Activated naive CD8-positive, alpha-beta T cell (primary cell): ENCODE measurements around the gene FBXO2.
A peak's percentile ranks its signal among the peaks of the same experiment; 100 is the strongest.

ENCODE experiments used
- H3K27ac Mint-ChIP-seq: one replicate; pipeline ENCODE4 v1.8.0; 2021; ENCODE audit warnings: mixed read lengths
- H3K27me3 Mint-ChIP-seq: one replicate; pipeline ENCODE4 v1.8.0; 2021; ENCODE audit warnings: mixed read lengths
- H3K36me3 Mint-ChIP-seq: one replicate; pipeline ENCODE4 v1.8.0; 2021; ENCODE audit warnings: mixed read lengths
- H3K4me1 Mint-ChIP-seq: one replicate; pipeline ENCODE4 v1.8.0; 2021; ENCODE audit warnings: low read depth, mixed read lengths
- H3K4me3 Mint-ChIP-seq: one replicate; pipeline ENCODE4 v1.8.0; 2021; ENCODE audit warnings: mild to moderate bottlenecking, mixed read lengths
- H3K9me3 Mint-ChIP-seq: one replicate; pipeline ENCODE4 v1.8.0; 2021; ENCODE audit warnings: low read depth, mixed read lengths

FBXO2 gene

DNA sequence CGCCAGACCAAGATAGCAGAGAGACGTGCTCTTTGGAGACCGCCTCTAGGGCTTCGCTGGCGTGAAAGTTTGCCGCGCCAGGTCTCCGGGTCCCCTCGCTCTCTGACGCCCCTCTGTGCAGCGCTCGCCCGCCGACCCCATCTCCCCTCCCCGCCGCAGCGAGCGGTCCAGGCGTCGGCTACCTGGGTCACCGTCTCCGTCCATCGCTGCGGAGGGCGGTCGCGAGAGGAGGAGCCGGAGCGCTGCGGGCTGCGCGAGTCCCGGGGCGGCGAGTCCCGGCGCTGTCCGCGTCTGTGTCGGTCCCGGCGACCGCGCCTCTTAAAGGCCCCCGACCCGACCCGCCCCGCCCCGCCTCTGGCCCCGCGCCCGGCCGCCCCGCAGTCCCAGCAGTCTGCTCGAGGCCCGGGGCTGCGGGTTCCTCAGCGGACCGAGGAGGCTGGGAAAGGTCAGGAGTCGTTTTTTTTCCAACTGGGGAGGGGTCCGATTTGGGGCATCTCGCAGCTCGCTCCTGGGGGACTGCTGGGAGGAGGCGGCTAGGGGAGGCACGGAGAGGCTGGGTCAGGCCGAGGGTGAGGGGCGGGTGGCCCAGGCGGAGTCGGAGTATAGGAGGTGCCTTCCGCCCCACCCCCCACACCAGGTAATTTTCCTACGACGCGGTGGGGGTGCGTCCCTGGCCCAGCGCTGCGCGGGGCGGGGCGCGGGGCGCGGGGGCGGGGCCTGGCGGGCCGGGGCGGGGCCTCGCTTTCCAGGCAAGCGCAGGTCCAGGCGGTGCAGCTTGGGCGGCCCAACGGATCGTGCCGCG is at the start of gene FBXO2, which contains the start of gene FBXO44:
Gene FBXO2, minus strand, starts transcription at position 293 of the 802 bp plus-strand sequence. Its CDS starts 89 bp downstream, at position 204.
Gene FBXO44, plus strand, starts transcription at position 741 of the 802 bp plus-strand sequence. CDS start 959 bp downstream, outside the sequence.
- Mint-ChIP-seq H3K27me3 (no peaks in the 10 kb centered on the region), H3K9me3 (no peaks in the 10 kb centered on the region), H3K4me3 (peak within 1 kb of the TSS; percentile 75), H3K27ac (no peak within 1 kb of the TSS), H3K4me1 (peaks cover 19% of the 10 kb centered on the region), H3K36me3 (no peaks in the 10 kb centered on the region)

DNA sequence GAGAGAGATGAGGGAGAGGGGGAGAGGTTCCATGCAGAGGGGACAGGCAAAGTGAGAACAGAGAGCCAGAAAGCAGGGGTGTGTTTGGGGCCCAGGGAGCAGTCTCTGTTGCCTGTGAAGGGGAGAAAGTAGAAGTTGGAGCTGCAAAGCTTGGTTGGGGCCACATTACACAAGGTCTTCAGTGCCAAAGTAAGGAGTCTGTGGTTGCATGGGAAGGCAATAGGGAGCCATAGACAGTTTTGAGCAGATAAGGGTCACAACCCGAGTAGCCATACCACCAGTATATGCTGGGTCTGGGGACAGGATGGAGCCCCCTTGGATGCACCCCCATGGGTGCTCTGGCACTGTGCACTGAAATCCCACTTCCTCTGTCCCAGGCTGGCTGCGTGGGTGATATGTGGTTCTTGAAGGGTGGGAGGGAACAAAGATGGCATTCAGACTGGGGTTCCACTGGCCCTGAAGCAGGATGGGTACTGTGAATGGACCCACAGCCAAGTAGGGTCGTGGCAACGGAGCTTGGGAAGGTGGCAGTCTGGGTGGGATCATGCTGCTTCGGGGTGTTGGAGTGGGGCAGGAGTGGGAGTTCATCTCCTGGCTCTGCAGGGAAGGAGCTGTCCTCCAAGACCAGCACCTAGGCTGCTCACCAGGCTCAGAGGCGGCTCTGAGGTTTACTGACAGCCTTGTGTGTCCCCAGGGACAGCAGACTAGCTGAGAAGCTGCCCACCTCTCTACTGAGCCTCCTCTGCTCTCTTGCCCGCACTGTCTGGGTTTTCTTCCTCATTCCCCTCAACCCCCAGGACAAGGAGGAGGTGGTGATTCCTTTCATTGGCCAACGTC is 49.3 kb upstream of the FBXO2 start:
- no peak overlapping the region for H3K27ac Mint-ChIP-seq
- no peaks in the 10 kb centered on the region for H3K9me3 Mint-ChIP-seq
- H3K4me3 Mint-ChIP-seq: no peak overlapping the region
- H3K27me3 Mint-ChIP-seq: peaks cover 7% of the 10 kb centered on the region
- H3K36me3 Mint-ChIP-seq: no peaks in the 10 kb centered on the region
- H3K4me1 Mint-ChIP-seq: peaks cover 2% of the 10 kb centered on the region

DNA sequence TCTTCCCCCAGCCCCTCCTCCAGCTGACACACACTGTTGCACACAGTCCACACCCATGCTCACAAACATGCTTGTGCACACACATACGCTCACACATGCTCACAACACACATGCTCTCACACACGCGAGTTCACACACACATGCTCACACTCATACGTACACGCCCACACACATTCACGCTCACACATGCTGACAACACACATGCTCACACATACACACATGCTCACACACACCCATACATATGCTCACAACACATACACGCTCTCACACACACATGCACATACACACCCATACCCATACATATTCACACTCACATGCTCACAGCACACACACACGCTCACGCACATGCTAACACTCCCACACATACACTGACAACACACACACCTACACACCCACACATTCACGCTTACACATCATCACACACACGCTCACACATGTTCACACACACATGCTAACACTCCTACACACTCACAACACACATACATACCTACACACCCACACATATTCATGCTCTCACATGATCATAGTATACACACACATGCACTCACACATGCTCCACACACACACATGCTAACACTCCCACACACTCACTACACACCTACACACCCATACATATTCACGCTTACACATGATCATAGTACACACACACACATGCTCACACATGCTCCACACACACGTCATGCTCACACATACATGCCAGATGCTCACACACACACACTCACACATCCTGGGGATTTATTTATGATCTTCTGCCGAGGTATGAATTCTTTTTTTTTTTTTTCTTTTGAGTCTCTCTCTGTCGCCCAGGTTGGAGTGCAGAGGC is 48.0 kb upstream of the FBXO2 start:
- no peak overlapping the region for H3K27ac Mint-ChIP-seq
- no peaks in the 10 kb centered on the region for H3K36me3 Mint-ChIP-seq
- H3K4me1 Mint-ChIP-seq: peaks cover 2% of the 10 kb centered on the region
- peaks cover 7% of the 10 kb centered on the region for H3K27me3 Mint-ChIP-seq
- H3K4me3 Mint-ChIP-seq: no peak overlapping the region
- H3K9me3 Mint-ChIP-seq: no peaks in the 10 kb centered on the region

DNA sequence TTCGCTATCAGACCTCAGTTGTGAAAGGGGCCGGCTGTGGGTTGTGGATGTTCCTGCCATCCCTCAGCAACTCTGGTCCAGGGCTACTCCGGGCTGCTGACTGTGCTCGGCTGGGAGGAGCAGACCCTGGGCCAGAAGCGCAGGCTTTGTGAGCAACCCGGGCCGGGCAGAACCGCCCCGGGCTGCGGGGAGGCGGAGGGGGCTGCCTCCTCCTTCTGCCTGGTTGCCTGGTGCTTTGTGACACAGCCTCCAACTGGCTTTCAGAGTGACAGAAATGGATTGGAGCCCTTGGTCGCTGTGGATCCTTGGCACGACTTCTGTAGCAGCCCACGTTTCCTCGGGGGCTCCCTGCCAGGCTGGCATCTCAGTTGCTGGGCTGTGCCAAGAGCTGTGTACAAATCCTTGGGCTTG is 47.3 kb upstream of the FBXO2 start:
- Mint-ChIP-seq H3K36me3 (no peaks in the 10 kb centered on the region), H3K4me1 (peaks cover 2% of the 10 kb centered on the region), H3K4me3 (no peak overlapping the region), H3K27me3 (peaks cover 7% of the 10 kb centered on the region), H3K27ac (no peak overlapping the region), H3K9me3 (no peaks in the 10 kb centered on the region)

GRCh38 chr1:11700601-11701467 is 46.6 kb upstream of the FBXO2 start:
- no peaks in the 10 kb centered on the region for H3K36me3 Mint-ChIP-seq
- H3K27me3 Mint-ChIP-seq: peaks cover 7% of the 10 kb centered on the region
- H3K27ac Mint-ChIP-seq: no peak overlapping the region
- no peaks in the 10 kb centered on the region for H3K9me3 Mint-ChIP-seq
- H3K4me3 Mint-ChIP-seq: no peak overlapping the region
- peaks cover 2% of the 10 kb centered on the region for H3K4me1 Mint-ChIP-seq

- H3K27ac Mint-ChIP-seq: no peak overlapping the region
- H3K9me3 Mint-ChIP-seq: no peaks in the 10 kb centered on the region
- peaks cover 4% of the 10 kb centered on the region for H3K27me3 Mint-ChIP-seq
- H3K4me3 Mint-ChIP-seq: no peak overlapping the region
- H3K4me1 Mint-ChIP-seq: peaks cover 11% of the 10 kb centered on the region
- H3K36me3 Mint-ChIP-seq: no peaks in the 10 kb centered on the region
Observed at GRCh38 chr1:11697893-11698210, 43.6 kb upstream of the FBXO2 start.

DNA sequence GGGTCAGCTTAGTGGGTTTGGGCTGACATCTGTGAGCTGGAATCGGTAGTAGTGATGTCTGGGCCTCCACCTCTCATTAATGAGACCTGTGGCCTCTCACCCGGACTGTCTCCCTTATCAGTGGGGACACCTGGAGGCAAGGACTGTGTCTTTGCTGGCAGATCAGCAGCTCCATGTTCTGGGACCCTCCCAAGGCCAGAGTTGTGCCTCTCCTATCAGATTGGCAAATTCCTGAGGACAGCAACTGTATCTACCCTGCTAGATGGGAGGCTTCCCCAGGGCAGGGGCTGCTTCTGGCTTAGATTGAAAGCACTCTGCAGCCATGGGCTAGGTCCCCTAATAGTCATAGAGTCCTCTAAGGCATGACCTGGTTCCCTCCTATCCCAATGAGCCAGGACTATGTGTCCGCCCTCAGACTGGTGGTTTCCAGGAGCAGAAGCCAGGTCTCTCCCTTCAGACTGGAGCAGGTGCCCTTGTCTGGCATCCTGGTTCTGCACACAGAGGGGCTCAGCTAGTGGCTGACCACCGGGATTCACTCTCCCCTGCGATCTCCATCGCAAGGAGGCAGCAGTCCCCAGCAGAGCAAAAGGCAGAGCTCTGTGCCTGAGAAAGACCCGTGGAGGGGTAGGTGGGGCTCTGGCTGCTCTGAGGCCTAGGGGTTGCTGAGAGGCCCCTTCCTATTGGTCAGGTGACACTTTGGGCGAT is 43.1 kb upstream of the FBXO2 start:
- no peaks in the 10 kb centered on the region for H3K36me3 Mint-ChIP-seq
- H3K9me3 Mint-ChIP-seq: no peaks in the 10 kb centered on the region
- peaks cover 4% of the 10 kb centered on the region for H3K27me3 Mint-ChIP-seq
- no peak overlapping the region for H3K4me3 Mint-ChIP-seq
- H3K27ac Mint-ChIP-seq: no peak overlapping the region
- peaks cover 16% of the 10 kb centered on the region for H3K4me1 Mint-ChIP-seq

DNA sequence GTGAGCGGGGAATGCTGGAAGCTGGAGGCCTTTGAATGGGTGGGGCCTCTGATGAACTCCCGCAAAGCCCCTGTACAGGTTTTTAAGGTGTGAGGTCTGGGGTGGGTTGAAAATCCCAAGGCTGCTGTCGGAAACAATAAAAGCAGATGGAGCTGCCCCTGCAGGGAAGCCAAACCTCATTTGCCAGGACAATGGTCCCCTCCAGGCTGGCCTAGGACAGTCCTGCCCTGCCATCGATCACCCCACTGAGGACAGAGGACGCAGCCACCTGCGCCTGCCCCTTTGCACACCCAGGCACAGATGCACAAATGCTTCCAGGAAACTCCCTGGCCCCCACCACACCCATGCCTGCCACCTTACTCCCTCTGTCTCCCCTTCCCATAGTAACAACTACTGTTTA is 41.6 kb upstream of the FBXO2 start:
- Mint-ChIP-seq H3K27ac (no peak overlapping the region), H3K9me3 (no peaks in the 10 kb centered on the region)

DNA sequence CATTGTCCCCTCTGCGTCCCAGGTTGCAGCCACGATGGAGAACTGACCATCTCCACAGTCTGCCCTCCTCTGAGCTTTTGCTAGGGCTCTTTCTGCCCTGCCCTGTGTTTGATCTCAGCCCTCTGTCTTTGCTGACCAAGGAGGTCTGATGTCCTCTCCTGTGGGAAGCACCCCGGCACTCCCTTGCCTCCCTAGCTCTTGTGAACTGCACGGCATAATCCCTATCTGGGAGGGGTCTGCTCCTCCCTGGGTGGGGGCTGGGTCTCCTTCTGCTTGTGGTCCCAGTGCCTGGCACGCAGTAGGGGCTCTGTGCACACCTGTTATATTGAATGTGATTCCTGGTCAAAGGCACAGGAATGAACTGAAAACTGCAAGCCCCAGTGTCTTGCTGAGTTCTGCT is 39.7 kb upstream of the FBXO2 start:
- Mint-ChIP-seq H3K36me3 (no peaks in the 10 kb centered on the region), H3K4me1 (peaks cover 27% of the 10 kb centered on the region), H3K27ac (no peak overlapping the region), H3K9me3 (no peaks in the 10 kb centered on the region), H3K4me3 (no peak overlapping the region), H3K27me3 (peaks cover 11% of the 10 kb centered on the region)

More for the DNA sequence above, 41.6 kb upstream of the FBXO2 start:
- peaks cover 18% of the 10 kb centered on the region for H3K4me1 Mint-ChIP-seq
- no peaks in the 10 kb centered on the region for H3K36me3 Mint-ChIP-seq
- H3K4me3 Mint-ChIP-seq: no peak overlapping the region
- peaks cover 4% of the 10 kb centered on the region for H3K27me3 Mint-ChIP-seq

GRCh38 chr1:11693024-11693590 is 38.9 kb upstream of the FBXO2 start:
- Mint-ChIP-seq H3K27me3 (peaks cover 13% of the 10 kb centered on the region), H3K4me1 (peaks cover 27% of the 10 kb centered on the region), H3K9me3 (no peaks in the 10 kb centered on the region), H3K4me3 (peak overlapping the region; percentile 81), H3K27ac (no peak overlapping the region), H3K36me3 (no peaks in the 10 kb centered on the region)

- Mint-ChIP-seq H3K27ac (no peak overlapping the region), H3K9me3 (no peaks in the 10 kb centered on the region), H3K4me1 (peaks cover 27% of the 10 kb centered on the region), H3K36me3 (no peaks in the 10 kb centered on the region), H3K4me3 (peak overlapping the region; percentile 81), H3K27me3 (peaks cover 16% of the 10 kb centered on the region)
Observed at GRCh38 chr1:11691928-11692711, 37.9 kb upstream of the FBXO2 start.

DNA sequence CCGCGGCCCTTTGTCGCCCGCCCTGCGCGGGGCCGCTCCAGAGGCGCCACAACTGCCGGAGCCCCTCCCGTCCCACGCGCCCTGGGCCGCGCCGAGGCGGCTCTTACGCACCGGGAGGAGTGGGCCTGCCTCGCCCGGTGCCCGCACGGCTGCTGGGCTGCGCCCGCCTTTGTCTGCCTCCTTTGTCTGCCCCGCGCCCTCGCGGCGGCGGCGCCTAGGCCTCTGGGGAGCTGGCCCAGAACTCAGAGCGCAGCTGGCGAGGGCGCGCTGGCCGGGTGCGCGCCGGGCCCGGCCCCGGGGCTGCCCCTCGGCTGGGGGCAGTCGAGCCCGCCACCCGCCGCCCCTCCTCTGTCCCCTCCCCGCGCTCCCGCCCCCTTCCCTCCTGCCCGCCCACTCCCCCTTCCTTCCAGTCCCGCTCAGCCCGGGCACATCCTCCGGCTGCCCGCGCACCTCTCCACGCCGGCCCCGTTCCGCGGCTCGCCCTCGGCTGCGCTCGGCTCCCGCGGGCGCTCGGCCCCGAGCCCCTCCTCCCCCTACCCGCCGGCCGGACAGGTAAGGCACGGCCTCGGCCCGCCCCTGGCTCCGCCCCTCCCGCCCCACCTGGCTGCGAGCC is 37.2 kb upstream of the FBXO2 start, which contains the start of gene DRAXIN:
Gene DRAXIN, plus strand, starts transcription at position 409 of the 613 bp plus-strand sequence. CDS start 14,549 bp downstream, outside the sequence.
- Mint-ChIP-seq H3K4me1 (peaks cover 27% of the 10 kb centered on the region), H3K27me3 (peaks cover 16% of the 10 kb centered on the region), H3K4me3 (peak within 1 kb of the TSS; percentile 81), H3K27ac (no peak within 1 kb of the TSS), H3K36me3 (no peaks in the 10 kb centered on the region), H3K9me3 (no peaks in the 10 kb centered on the region)
